HG03196 (cell line): ENCODE measurements around the gene CIDEC.

Experiments
- ATAC-seq: cut with Tn5 transposase; IDR thresholded peaks from one replicate; pipeline ENCODE4 v1.9.1; 2021; ENCODE audit not compliant: unreplicated experiment

The CIDEC gene, protein sequence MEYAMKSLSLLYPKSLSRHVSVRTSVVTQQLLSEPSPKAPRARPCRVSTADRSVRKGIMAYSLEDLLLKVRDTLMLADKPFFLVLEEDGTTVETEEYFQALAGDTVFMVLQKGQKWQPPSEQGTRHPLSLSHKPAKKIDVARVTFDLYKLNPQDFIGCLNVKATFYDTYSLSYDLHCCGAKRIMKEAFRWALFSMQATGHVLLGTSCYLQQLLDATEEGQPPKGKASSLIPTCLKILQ

DNA sequence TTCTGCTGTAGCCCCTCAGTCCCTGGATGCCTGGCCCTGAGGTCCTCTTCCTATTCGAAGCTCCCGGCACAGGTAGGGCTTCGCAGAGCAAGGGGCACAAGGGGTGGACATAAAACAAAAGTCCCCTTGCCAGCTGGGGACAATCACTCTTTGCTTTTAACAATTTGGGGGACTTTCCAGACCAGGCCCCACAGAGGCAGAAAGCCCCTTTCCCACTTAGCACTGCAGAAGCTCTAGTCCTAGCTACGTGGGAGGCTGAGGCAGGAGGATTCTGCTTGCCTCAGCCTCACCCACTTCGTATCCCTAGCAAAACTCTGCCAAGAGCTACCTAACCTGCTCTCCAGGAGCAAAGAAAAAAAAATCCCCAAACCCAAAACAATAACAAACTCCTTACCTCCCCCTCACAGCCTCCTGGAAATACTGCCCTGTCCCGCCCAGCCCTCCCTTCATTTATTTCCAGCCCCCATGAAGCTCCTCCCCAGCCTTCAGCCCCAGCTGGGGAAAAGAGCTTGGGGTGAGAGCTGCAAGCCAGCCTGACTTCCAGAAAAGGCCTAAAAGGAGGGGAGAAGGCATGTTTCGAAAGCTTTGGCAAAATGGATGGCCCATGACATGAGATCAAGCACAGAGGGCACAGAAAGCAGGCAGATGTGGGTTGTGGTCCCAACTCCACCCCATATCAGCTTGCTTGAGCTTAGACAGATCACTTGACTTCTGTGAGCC lies at the start of gene CIDEC:
CIDEC (minus strand) TSS at position 424 of the 720 bp plus-strand sequence. CDS start 1,767 bp downstream, outside the sequence.
- ATAC-seq = no peak

DNA sequence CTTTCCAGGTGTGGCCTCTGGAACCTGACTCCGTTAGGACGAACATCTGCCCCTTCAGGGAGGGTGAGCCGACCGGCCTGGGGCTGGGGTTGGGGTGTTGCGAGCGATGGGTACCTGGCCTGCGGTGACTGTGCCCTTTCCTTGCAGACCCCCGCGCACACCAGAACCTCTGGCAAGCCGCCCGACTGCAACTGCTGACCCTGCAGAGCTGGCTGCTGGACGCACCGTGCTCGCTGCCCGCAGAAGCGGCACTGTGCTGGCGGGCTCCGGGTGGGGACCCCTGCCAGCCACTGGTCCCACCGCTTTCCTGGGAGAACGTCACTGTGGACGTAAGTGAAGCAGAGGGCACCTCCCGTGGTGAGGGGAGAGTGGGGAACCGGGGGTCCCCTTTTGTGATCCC lies 48.1 kb upstream of the CIDEC start:
- no peak for ATAC-seq

DNA sequence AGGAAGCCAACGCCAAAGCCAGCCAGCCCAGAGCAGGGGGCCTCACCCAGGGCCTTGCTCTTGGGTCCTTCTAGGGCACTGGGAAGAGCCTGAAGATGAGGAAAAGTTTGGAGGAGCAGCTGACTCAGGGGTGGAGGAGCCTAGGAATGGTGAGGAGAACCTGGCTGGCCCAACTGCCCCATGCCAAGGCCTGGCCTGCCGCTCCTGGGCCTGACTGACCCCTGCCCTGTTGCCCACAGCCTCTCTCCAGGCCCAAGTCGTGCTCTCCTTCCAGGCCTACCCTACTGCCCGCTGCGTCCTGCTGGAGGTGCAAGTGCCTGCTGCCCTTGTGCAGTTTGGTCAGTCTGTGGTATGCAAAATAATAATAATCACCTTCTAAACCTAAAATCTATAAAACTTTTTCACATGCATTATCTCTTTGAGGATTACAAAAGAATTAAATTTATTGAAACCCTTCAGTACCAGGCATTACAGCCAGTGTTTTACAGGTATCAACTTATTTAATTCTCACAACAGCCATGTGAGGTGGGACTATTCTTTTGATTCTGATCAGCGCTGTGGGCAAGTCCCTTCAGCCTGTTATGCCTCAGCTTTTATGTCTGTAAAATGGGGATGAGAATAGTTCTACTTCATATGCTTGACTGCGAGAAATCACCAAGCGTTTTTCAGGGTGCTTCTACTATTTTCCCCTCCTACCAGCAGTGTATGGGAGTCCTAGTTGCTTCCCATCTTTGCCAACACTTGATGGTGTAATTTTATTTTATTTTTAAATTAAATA lies 38.4 kb upstream of the CIDEC start:
- no peak for ATAC-seq

DNA sequence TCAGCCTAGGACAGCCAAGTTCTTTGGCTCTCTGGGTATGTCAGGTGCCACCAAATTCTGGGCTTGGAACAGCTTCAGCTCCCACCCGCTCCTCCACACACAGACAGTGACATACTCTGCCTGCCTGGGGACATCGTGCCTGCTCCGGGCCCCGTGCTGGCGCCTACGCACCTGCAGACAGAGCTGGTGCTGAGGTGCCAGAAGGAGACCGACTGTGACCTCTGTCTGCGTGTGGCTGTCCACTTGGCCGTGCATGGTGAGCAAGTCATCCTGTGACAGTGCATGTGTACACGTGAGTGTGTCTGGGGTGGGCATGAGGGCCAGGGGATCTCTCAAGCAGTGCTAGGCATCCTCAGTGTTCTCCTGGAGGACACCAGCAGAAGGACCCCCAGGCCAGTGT lies 37.8 kb upstream of the CIDEC start:
- no peak for ATAC-seq

DNA sequence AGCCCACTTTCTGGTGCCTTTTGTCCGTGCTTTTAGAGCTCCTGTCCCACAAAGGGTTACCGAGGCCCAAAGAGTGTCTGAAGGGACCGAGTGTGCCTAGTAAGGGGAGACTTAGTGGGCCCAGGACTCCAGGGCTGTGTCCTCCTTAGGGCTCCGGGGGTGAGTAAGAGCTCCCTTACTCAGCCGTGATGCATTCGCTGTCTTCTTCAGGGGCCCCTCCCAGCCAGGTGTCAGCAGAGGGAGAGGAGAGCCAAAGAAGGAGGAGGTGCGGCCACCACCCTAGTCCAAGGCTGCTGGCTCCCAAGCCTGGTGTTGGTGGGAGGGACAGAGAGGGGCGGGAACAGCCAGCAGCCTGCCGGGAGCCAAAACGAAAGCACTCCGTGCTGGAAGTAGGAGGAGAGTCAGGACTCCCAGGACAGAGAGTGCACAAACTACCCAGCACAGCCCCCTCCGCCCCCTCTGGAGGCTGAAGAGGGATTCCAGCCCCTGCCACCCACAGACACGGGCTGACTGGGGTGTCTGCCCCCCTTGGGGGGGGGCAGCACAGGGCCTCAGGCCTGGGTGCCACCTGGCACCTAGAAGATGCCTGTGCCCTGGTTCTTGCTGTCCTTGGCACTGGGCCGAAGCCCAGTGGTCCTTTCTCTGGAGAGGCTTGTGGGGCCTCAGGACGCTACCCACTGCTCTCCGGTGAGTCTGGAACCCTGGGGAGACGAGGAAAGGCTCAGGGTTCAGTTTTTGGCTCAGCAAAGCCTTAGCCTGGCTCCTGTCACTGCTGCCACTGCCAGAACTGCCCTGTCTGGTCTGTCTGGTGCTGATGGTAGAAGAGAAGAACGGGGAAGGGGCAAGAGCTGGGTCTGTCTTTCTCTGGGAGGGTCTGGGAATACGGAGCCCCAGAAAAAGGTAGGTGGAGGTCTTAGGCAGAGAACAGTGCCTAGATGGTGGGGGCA lies 37.0 kb upstream of the CIDEC start, which contains the start of gene IL17RC:
IL17RC (plus strand) TSS at position 365 of the 947 bp plus-strand sequence; CDS start at position 583, 218 bp downstream.
- no peak for ATAC-seq

DNA sequence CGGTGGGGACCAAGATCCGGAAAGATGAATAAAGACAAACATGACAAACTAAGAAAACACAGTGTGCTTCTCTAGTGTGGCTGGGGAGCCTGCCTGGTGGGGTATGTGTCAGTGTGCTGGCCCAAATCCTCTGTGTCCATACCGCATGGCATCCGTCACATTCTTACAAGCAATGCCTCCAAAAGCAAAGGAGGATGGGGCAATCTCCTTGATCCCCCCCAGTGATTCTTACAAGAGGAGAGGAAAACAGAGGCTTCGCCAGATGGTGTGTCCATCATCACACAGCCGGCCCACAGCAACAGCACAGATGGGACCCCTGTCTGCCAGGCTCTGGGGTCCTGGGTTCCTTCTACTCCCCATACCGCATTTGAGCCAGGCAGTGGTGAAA lies 36.3 kb upstream of the CIDEC start:
- ATAC-seq = no peak

DNA sequence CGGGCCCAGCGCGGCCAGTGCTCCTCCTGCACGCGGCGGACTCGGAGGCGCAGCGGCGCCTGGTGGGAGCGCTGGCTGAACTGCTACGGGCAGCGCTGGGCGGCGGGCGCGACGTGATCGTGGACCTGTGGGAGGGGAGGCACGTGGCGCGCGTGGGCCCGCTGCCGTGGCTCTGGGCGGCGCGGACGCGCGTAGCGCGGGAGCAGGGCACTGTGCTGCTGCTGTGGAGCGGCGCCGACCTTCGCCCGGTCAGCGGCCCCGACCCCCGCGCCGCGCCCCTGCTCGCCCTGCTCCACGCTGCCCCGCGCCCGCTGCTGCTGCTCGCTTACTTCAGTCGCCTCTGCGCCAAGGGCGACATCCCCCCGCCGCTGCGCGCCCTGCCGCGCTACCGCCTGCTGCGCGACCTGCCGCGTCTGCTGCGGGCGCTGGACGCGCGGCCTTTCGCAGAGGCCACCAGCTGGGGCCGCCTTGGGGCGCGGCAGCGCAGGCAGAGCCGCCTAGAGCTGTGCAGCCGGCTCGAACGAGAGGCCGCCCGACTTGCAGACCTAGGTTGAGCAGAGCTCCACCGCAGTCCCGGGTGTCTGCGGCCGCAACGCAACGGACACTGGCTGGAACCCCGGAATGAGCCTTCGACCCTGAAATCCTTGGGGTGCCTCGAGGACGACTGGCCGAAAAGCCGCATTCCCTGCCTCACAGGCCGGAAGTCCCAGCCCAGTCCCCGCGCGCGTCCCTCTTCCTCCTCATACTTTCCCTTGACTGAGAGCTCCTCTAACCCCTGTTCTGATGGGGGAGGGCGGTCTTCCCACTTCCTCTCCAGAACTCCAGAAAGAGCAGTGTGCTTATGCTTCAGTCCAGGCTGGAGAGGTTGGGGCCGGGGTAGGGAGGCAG lies 35.4 kb upstream of the CIDEC start:
- ATAC-seq = no peak

DNA sequence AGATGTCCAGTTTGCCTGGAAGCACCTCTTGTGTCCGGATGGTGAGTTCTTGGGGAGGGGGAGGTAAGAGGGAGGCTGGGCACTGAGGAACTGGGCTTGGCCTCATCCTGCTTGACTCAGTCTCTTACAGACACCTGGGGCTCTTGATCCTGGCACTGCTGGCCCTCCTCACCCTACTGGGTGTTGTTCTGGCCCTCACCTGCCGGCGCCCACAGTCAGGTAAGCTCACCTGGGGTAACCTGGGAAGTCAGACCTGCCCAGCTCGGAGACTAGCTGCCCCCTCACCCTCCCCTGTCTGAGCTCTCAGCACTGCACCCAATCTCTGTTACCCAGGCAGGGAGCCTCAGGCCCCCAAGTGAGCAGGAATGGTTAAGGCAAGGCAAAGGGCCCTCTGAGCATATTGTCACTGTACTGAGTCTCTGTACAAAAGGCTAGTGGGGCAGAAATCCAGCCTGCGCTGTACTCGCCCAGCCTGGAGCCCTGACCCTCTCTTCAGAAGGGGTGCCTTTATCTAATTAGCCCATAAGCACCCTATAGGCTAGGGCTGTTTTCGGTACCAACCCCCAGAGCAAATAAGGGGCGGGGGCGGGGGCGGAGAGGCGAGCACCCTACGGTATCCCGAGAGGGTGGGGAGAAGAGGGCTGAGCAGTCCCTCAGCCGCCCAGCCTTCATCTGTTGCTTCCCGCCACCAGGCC lies 34.7 kb upstream of the CIDEC start:
- ATAC-seq = no peak

DNA sequence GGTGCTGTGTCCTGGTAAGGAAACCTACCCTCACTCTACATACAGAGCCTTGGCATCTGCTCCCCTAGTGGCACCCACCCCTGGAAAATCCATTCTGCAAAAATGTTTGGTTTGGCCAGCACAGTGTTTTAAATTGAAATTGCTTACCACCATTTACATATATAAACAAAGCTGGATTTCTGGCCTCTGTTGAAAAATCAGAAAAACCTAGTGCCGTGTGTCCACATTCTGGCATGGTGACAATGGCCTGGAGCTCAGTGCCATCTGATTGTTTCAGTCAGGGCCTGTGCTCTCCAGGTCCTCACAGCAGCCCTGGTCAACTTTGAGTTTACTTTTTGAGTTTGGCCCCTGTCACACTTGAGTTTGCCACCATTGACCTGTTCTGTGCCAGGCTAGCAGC lies 34.0 kb upstream of the CIDEC start:
- ATAC-seq = no peak

DNA sequence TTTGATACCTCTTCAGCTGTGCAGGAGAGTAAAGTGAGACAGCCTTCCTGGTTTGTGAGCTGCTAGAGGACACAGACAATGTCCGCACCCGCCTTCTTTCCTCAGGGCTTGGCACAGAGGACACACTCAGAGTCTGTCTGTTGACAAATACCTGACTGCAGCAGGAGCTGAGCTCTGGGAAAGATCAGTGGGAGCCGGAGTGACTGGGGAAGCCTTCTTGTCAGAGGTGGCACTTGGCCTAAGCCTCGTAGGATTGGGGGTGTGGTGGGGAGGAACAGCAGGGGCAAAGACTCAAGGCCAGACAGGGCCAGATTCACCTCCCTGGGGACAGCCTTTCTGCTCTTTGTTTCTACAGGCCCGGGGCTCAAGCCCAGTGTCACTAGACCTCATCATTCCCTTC lies 33.5 kb upstream of the CIDEC start:
- ATAC-seq = no peak

DNA sequence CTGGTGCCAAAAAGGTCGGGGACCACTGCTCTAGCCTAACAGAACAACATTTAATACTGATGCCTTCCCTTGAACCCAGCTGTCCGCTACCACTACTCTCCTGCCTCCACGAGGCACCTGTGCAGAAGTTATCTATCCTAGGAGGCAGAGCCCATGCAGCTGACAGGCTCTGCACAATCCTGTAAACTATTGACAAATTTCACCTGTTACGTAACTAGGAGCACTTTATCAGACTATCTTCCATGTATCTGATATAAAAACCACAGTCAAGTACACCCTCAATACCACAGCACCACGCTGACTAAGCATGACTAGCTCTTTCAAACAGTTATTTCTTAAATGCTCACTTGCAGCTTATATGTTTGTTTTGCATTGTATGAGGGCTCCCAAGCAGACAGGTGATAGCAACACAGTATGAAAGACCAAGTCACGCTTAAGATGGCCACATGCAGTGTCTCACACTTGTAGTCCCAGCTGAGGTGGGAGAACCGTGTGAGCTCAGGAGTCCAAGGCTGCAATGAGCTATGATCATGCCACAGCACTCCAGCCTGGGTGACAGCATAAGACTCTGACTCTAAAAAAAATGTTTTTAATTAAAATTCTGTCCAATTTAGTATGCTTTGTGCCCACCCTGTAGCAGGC lies 32.4 kb upstream of the CIDEC start:
- no peak for ATAC-seq

DNA sequence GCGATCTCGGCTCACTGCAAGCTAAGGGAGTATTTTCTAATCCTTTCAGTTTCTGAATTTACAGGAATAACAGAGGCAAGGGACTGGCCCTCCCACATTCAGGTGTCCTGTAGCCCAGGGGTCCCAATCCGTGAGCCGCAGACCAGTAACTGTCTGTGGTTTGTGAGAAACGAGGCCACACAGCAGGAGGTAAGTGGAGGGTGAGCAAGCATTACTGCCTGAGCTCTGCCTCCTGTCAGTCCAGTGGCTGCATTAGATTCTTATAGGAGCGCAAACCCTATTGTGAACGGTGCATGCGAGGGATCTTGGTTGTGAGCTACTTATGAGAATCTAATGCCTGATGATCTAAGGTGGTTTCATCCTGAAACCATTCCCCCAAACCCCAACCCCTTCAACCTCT lies 31.8 kb upstream of the CIDEC start:
- ATAC-seq = no peak

DNA sequence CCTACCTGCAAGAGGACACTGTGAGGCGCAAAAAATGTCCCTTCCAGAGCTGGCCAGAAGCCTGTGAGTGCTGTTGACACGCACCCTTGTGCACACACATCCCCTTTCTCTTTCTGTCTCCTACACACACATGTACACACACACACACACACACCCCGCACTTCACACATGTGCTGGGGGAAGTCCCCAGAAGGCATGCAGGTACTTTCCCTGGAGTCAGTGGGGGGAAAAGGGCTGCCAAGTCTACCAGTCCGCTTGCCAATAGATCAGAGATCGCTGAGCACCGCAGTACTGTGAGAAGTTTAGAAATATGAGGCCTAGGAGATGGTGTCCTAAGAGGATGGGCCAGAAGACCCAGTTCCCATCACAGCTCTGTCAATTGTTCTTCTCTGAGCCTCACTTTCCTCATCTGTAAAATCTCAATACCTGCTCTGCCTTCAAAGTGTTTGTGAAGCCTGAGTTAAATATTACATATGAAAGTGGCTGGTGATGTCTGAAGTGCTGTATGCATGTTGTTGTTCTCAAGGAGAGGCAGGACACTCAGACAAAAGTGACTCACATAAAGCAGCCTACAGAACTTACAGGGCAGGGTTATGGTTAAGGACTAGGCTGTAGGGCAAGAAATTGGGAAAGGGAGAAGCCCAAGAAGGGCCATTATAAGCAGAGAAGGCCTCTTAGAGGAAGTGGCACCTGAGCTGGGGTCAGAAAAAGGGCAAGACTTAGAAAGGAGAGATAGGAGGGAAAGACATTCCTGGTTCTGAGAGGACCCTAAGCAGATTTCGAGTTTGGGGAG lies 29.4 kb upstream of the CIDEC start:
- no peak for ATAC-seq

DNA sequence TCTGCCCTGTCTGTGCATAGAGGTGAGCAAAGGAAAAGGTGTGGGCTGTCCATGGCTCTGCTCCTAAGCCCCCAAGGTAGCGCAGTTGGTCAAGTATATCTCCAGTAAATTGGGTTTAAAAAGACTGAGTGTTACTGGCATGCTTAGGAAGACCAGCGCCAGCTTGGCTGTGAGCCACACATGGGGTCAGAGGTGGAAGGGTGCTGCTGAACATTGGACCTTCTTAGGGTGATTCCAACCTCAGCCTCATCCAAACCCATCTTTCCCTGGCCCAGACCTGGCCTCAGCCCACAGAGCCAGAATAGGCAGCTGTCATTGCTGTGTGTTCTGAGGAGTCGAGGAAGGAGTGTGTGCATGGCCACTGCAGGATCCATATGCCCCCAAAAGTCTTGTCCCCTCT lies 28.2 kb upstream of the CIDEC start:
- no peak for ATAC-seq

DNA sequence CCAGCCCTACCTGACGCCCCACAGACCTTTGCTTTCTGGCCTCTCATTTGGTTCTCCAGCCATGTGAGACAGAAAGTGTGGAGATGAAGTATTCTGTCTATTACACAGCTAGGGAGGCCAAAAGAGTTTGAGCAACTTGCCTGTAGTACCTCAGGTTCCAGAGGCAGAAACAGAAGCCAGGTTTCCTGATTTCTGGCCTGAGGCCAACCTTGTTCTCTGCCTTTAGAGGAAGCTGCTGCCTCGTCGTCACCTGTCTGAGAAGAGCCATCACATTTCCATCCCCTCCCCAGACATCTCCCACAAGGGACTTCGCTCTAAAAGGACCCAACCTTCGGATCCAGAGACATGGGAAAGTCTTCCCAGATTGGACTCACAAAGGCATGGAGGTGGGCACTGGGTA lies 26.4 kb upstream of the CIDEC start:
- no peak for ATAC-seq

DNA sequence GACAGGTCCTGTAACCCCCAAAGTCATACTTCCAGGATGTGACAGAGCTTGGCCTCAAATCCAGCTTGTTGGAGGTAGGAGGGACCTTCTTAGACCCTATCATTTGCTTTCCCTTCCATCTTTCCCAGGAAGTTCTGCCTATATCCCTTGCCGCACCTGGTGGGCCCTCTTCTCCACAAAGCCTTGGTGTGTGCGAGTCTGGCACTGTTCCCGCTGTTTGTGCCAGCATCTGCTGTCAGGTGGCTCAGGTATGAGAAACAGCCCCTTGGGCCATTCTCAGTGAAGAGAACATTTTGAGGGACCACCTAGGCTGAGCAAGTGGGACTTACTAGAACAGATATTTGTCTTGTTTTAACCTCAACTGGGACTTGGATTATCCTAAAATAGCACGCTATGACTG lies 23.9 kb upstream of the CIDEC start:
- no peak for ATAC-seq

DNA sequence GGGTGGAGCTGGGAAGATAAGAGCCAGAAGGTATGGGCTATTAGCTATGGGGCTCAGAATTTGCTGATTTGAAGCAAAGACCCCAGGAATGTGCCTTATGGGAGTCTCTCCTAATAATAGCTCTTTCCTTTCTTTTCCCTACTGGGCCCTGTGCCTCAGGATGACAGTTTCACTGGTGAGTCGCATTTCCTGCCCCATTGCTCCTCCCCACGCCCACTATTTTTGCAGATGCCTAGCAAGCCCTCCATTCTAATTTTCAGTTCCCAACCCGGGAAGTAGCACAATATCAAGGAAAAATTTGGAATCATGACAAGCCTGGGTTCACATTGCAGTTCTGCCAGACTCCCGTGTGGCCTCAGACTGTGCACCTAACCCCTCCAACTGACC lies 23.2 kb upstream of the CIDEC start:
- no peak for ATAC-seq
